ENCODE measurements around the gene PTPRN2.

The PTPRN2 gene

GRCh38 chr7:158025686-158026600 lies 561.7 kb downstream of the PTPRN2 start:
- no peak overlapping the region for H3K4me3 ChIP-seq (ENCODE audit: low read length)
- H3K9ac ChIP-seq (ENCODE audit: low read length) = no peak overlapping the region
- H3K4me1 ChIP-seq (ENCODE audit: control insufficient read depth, insufficient read depth, low read length) = no peaks in the 10 kb centered on the region
- H3K36me3 ChIP-seq (ENCODE audit: control insufficient read depth, insufficient read depth, low read length) = no peaks in the 10 kb centered on the region
- H3K27ac ChIP-seq (ENCODE audit: low read depth, low read length) = no peak overlapping the region
- H3K27me3 ChIP-seq (ENCODE audit: control insufficient read depth, insufficient read depth, low read length) = no peaks in the 10 kb centered on the region

DNA sequence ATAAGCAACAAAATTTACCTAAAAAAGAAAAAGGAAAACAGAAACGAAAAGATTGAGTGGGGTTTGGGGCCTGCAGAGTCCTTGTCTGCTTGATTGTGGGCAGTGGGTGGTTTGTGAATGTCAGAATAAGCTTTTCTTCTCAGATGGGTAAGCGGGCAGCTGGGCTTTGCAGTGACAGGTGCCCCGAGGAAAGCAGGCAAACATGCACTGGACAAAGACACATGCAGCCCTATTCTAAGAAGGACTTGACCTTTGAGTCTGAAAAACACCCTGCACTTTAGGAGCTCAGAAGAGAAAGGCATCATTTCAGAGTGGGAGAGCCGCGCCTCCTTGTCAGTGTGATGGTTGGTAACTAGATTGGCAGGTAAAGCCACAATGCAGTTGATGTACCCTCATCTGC lies 562.7 kb downstream of the PTPRN2 start:
- Histone ChIP-seq H3K27me3 (ENCODE audit: control insufficient read depth, insufficient read depth, low read length) (no peaks in the 10 kb centered on the region), H3K9ac (ENCODE audit: low read length) (no peak overlapping the region), H3K27ac (ENCODE audit: low read depth, low read length) (no peak overlapping the region), H3K4me3 (ENCODE audit: low read length) (no peak overlapping the region), H3K4me1 (ENCODE audit: control insufficient read depth, insufficient read depth, low read length) (no peaks in the 10 kb centered on the region), H3K36me3 (ENCODE audit: control insufficient read depth, insufficient read depth, low read length) (no peaks in the 10 kb centered on the region)

GRCh38 chr7:158024351-158024715 lies 563.3 kb downstream of the PTPRN2 start:
- H3K36me3 ChIP-seq (ENCODE audit: control insufficient read depth, insufficient read depth, low read length) = no peaks in the 10 kb centered on the region

DNA sequence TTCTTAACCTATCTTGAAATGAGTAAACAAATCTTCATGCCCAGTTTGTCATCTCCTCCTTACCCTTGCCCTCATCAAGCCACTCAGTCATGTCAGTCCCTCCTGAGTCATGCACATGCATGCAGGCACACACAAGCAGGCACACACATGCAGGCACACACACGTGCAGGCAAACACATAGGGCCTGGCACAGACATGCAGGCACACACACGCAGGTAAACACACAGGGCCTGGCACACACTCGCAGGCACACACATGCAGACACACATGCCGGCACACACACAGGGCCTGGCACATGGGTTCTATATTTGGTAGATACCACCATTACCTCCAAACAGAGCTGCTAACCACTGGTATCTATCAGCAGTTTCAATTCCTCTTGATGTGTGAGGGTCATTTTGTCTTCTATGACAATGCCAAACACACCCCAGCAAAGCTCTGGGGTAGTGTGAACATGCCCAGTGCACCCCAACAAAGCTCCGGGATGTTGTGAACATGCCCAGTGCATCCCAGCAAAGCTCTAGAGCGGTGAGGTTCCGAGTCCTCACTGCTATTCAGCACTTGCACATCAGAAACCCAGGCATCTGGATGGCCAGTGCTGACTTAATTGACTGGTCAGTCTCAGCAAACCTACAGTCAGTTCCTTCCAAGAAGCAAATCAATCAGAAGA lies 563.8 kb downstream of the PTPRN2 start:
- H3K9ac ChIP-seq (ENCODE audit: low read length) = no peak overlapping the region
- H3K36me3 ChIP-seq (ENCODE audit: control insufficient read depth, insufficient read depth, low read length) = no peaks in the 10 kb centered on the region
- no peaks in the 10 kb centered on the region for H3K27me3 ChIP-seq (ENCODE audit: control insufficient read depth, insufficient read depth, low read length)
- H3K4me3 ChIP-seq (ENCODE audit: low read length) = no peak overlapping the region
- no peaks in the 10 kb centered on the region for H3K4me1 ChIP-seq (ENCODE audit: control insufficient read depth, insufficient read depth, low read length)
- H3K27ac ChIP-seq (ENCODE audit: low read depth, low read length) = no peak overlapping the region

More at GRCh38 chr7:158024351-158024715, 563.3 kb downstream of the PTPRN2 start:
- H3K4me1 ChIP-seq (ENCODE audit: control insufficient read depth, insufficient read depth, low read length) = no peaks in the 10 kb centered on the region
- no peaks in the 10 kb centered on the region for H3K27me3 ChIP-seq (ENCODE audit: control insufficient read depth, insufficient read depth, low read length)
- H3K9ac ChIP-seq (ENCODE audit: low read length) = no peak overlapping the region
- no peak overlapping the region for H3K27ac ChIP-seq (ENCODE audit: low read depth, low read length)
- H3K4me3 ChIP-seq (ENCODE audit: low read length) = no peak overlapping the region

- Histone ChIP-seq H3K4me3 (ENCODE audit: low read length) (no peak overlapping the region), H3K36me3 (ENCODE audit: control insufficient read depth, insufficient read depth, low read length) (no peaks in the 10 kb centered on the region), H3K4me1 (ENCODE audit: control insufficient read depth, insufficient read depth, low read length) (no peaks in the 10 kb centered on the region), H3K27ac (ENCODE audit: low read depth, low read length) (no peak overlapping the region), H3K27me3 (ENCODE audit: control insufficient read depth, insufficient read depth, low read length) (no peaks in the 10 kb centered on the region), H3K9ac (ENCODE audit: low read length) (no peak overlapping the region)
These were observed 564.5 kb downstream of the PTPRN2 start for GRCh38 chr7:158023157-158023556.

DNA sequence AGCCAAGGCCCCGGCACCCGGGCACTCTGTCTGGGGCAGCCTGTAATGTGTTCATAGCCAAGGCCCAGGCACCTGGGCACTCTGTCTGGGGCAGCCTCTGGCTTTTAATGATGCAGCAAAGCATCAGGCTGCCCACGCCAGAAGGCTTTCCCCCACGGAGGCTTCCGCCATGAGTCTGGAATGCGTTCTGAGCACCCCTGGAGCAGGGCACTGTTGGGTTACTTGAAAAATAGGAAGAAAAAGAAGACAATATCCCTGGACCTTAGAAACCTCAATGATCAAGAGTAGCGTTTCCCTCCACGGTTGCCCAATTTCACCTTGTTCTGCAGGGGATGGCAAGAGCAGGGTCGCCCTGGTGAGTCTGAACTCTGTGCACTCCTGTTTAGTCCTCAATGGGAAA lies 565.0 kb downstream of the PTPRN2 start:
- no peaks in the 10 kb centered on the region for H3K27me3 ChIP-seq (ENCODE audit: control insufficient read depth, insufficient read depth, low read length)
- H3K4me3 ChIP-seq (ENCODE audit: low read length) = no peak overlapping the region
- no peak overlapping the region for H3K27ac ChIP-seq (ENCODE audit: low read depth, low read length)
- no peaks in the 10 kb centered on the region for H3K36me3 ChIP-seq (ENCODE audit: control insufficient read depth, insufficient read depth, low read length)
- H3K4me1 ChIP-seq (ENCODE audit: control insufficient read depth, insufficient read depth, low read length) = no peaks in the 10 kb centered on the region
- no peak overlapping the region for H3K9ac ChIP-seq (ENCODE audit: low read length)

- H3K27ac ChIP-seq (ENCODE audit: low read depth, low read length) = no peak overlapping the region
- H3K9ac ChIP-seq (ENCODE audit: low read length) = no peak overlapping the region
These were observed 565.8 kb downstream of the PTPRN2 start for GRCh38 chr7:158021836-158022235.

DNA sequence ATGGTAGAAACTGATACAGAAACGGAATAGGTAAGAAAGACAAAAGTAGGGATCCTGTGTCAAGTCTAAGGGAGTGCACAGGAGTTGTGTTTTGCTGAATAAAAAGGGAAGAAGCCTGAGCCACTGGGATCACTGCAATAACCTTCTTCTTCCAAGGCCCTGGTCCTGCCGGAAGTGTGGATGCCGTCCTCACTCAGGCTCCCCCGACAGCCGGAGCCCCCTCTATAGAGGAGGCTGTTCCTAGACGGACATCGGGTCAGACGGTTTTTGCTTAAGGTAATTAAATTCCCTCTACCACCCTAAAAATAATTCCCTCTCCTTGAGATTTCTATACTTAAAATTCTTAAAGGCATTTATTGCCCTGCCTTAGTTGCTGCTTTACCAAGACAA lies 566.9 kb downstream of the PTPRN2 start:
- Histone ChIP-seq H3K4me1 (ENCODE audit: control insufficient read depth, insufficient read depth, low read length) (no peaks in the 10 kb centered on the region), H3K27me3 (ENCODE audit: control insufficient read depth, insufficient read depth, low read length) (no peaks in the 10 kb centered on the region), H3K36me3 (ENCODE audit: control insufficient read depth, insufficient read depth, low read length) (no peaks in the 10 kb centered on the region), H3K27ac (ENCODE audit: low read depth, low read length) (no peak overlapping the region), H3K4me3 (ENCODE audit: low read length) (no peak overlapping the region), H3K9ac (ENCODE audit: low read length) (no peak overlapping the region)

More at GRCh38 chr7:158021836-158022235, 565.8 kb downstream of the PTPRN2 start:
- no peak overlapping the region for H3K4me3 ChIP-seq (ENCODE audit: low read length)
- H3K36me3 ChIP-seq (ENCODE audit: control insufficient read depth, insufficient read depth, low read length) = no peaks in the 10 kb centered on the region
- no peaks in the 10 kb centered on the region for H3K4me1 ChIP-seq (ENCODE audit: control insufficient read depth, insufficient read depth, low read length)
- H3K27me3 ChIP-seq (ENCODE audit: control insufficient read depth, insufficient read depth, low read length) = no peaks in the 10 kb centered on the region

DNA sequence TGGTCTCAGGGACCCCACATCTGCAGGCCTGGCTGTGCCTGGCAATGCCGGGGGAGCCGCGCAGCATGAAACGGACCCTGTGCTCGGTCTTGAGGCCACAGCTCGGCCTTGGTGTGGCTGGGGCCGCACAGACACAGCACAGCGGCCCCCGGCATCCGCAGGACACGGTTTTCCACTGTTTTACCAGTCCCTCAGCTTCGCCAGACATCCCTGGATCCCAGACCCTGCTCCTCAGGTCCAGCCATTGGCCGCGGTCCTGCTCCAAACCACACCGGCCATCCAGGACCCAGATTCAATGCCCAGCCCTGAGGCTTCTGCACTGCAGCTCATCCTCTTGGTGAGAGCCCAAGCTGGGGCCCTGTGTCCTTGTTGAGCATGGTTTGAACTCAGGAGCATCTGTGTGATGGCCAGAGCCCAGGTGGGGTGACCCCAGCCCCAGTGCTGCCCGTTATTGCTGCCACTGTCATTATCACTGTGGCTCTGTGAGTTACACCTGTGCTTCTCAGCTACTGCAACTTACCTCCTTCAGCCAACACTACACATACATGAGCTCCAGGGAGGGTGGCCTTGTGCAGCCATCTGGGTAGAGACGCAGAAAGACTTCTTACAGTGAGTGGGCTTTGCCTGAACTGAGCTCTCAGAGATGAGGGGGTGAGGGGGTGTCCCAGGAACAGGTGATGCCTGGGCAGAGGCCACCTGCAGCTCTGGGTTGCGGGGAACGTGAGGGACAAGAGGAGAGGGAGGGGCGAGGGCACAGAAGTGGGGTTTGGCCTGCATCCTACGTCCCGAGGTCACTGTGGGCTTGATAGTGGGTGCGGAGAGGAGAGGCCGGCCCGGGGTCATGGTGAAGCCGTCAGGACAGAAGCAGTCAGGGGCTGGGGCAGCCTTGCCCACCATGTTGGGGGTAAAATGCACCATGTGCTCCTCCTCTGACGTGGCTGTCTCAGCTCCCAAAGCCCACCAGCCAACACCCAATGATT lies 567.6 kb downstream of the PTPRN2 start:
- H3K27me3 ChIP-seq (ENCODE audit: control insufficient read depth, insufficient read depth, low read length) = no peaks in the 10 kb centered on the region
- no peaks in the 10 kb centered on the region for H3K4me1 ChIP-seq (ENCODE audit: control insufficient read depth, insufficient read depth, low read length)
- H3K27ac ChIP-seq (ENCODE audit: low read depth, low read length) = no peak overlapping the region
- H3K9ac ChIP-seq (ENCODE audit: low read length) = no peak overlapping the region
- no peak overlapping the region for H3K4me3 ChIP-seq (ENCODE audit: low read length)
- no peaks in the 10 kb centered on the region for H3K36me3 ChIP-seq (ENCODE audit: control insufficient read depth, insufficient read depth, low read length)

- Histone ChIP-seq H3K36me3 (ENCODE audit: control insufficient read depth, insufficient read depth, low read length) (no peaks in the 10 kb centered on the region), H3K27ac (ENCODE audit: low read depth, low read length) (no peak overlapping the region), H3K4me3 (ENCODE audit: low read length) (no peak overlapping the region), H3K27me3 (ENCODE audit: control insufficient read depth, insufficient read depth, low read length) (no peaks in the 10 kb centered on the region), H3K4me1 (ENCODE audit: control insufficient read depth, insufficient read depth, low read length) (no peaks in the 10 kb centered on the region), H3K9ac (ENCODE audit: low read length) (no peak overlapping the region)
These were observed 568.5 kb downstream of the PTPRN2 start for GRCh38 chr7:158018971-158019645.

GRCh38 chr7:158018098-158018762 lies 569.4 kb downstream of the PTPRN2 start:
- Histone ChIP-seq H3K4me3 (ENCODE audit: low read length) (no peak overlapping the region), H3K27me3 (ENCODE audit: control insufficient read depth, insufficient read depth, low read length) (no peaks in the 10 kb centered on the region), H3K9ac (ENCODE audit: low read length) (no peak overlapping the region), H3K36me3 (ENCODE audit: control insufficient read depth, insufficient read depth, low read length) (no peaks in the 10 kb centered on the region), H3K27ac (ENCODE audit: low read depth, low read length) (no peak overlapping the region), H3K4me1 (ENCODE audit: control insufficient read depth, insufficient read depth, low read length) (no peaks in the 10 kb centered on the region)
